IPS-11a (cell line): ENCODE results near the gene CFAP74.

ENCODE experiments used
- H3K4me3 ChIP-seq: one replicate; pipeline ENCODE4 v1.5.1; 2013; ENCODE audit warnings: low read depth, low read length, control low read depth

The CFAP74 gene

GRCh38 chr1:1919304-1920056 is 84.1 kb downstream of the CFAP74 start:
- peak overlapping the region; percentile 17 for H3K4me3 ChIP-seq

- peak within 1 kb of the TSS; percentile 44 for H3K4me3 ChIP-seq
These were observed 84.7 kb downstream of the CFAP74 start, which contains the start of gene TMEM52 for GRCh38 chr1:1918901-1919303. Gene TMEM52 (minus strand): TSS chr1:1919279. CDS start chr1:1919265, 14 bp downstream.

- peak overlapping the region; percentile 44 for H3K4me3 ChIP-seq
These were observed 85.3 kb downstream of the CFAP74 start for GRCh38 chr1:1917995-1918900.

- H3K4me3 ChIP-seq = no peak overlapping the region
These were observed 86.1 kb downstream of the CFAP74 start for GRCh38 chr1:1917304-1917976.

GRCh38 chr1:1916851-1917251 is 86.7 kb downstream of the CFAP74 start:
- H3K4me3 ChIP-seq = no peak overlapping the region

GRCh38 chr1:1915911-1916840 is 87.4 kb downstream of the CFAP74 start:
- no peak overlapping the region for H3K4me3 ChIP-seq

- no peak within 1 kb of the TSS for H3K4me3 ChIP-seq
These were observed 88.5 kb downstream of the CFAP74 start, which contains the start of gene CALML6 for GRCh38 chr1:1914971-1915692. Gene CALML6 (plus strand): TSS chr1:1915260. CDS start chr1:1915281, 21 bp downstream.

GRCh38 chr1:1914101-1914970 is 89.2 kb downstream of the CFAP74 start:
- no peak overlapping the region for H3K4me3 ChIP-seq

- H3K4me3 ChIP-seq = no peak overlapping the region
These were observed 92.1 kb downstream of the CFAP74 start for GRCh38 chr1:1911350-1912041.

GRCh38 chr1:1910651-1911331 is 92.8 kb downstream of the CFAP74 start:
- no peak overlapping the region for H3K4me3 ChIP-seq

GRCh38 chr1:1910033-1910465 is 93.5 kb downstream of the CFAP74 start:
- H3K4me3 ChIP-seq = no peak overlapping the region

- peak overlapping the region; percentile 56 for H3K4me3 ChIP-seq
These were observed 95.1 kb downstream of the CFAP74 start for GRCh38 chr1:1908506-1908791.

- H3K4me3 ChIP-seq = no peak overlapping the region
These were observed 96.4 kb downstream of the CFAP74 start for GRCh38 chr1:1907098-1907736.

- no peak overlapping the region for H3K4me3 ChIP-seq
These were observed 97.1 kb downstream of the CFAP74 start for GRCh38 chr1:1906185-1907097.

GRCh38 chr1:1903224-1903623 is 100.4 kb downstream of the CFAP74 start:
- no peak overlapping the region for H3K4me3 ChIP-seq
